Measurements from ENCODE around the gene TPRG1L.

TPRG1L gene

DNA sequence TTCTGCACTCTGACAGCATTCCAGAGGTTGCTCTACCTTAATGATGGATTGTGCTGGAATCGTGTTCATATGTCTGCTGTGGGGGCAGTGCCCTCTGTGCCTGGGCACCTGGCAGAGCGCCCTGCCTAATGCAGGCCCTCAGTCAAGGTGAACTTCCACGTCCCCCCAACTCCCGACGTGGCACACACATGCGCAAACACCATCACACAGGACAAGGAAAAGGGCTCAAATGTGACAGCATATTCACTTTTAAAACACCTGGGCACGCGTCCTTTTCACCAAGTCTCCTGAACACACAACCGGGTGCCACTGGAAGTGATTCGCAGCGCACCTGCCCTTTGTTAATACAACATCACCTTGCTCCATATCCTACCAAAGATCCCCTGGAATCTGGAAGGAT, 11.7 kb downstream of the TPRG1L start:
- Histone ChIP-seq H3K4me1 (ENCODE audit: control insufficient read depth, insufficient read depth, low read length) (no peaks in the 10 kb centered on the region), H3K27me3 (ENCODE audit: control insufficient read depth, insufficient read depth, low read length) (no peaks in the 10 kb centered on the region), H3K36me3 (ENCODE audit: control insufficient read depth, insufficient read depth, low read length) (peaks cover 4% of the 10 kb centered on the region), H3K4me3 (ENCODE audit: low read length) (no peak overlapping the region), H3K9me3 (ENCODE audit: control insufficient read depth, low read length) (no peaks in the 10 kb centered on the region), H3K9ac (ENCODE audit: low read length) (no peak overlapping the region)

GRCh38 chr1:3638027-3638426, 13.2 kb downstream of the TPRG1L start:
- peaks cover 4% of the 10 kb centered on the region for H3K36me3 ChIP-seq (ENCODE audit: control insufficient read depth, insufficient read depth, low read length)
- H3K9me3 ChIP-seq (ENCODE audit: control insufficient read depth, low read length): no peaks in the 10 kb centered on the region
- no peak overlapping the region for H3K9ac ChIP-seq (ENCODE audit: low read length)
- H3K27me3 ChIP-seq (ENCODE audit: control insufficient read depth, insufficient read depth, low read length): no peaks in the 10 kb centered on the region
- no peak overlapping the region for H3K4me3 ChIP-seq (ENCODE audit: low read length)
- H3K4me1 ChIP-seq (ENCODE audit: control insufficient read depth, insufficient read depth, low read length): no peaks in the 10 kb centered on the region

DNA sequence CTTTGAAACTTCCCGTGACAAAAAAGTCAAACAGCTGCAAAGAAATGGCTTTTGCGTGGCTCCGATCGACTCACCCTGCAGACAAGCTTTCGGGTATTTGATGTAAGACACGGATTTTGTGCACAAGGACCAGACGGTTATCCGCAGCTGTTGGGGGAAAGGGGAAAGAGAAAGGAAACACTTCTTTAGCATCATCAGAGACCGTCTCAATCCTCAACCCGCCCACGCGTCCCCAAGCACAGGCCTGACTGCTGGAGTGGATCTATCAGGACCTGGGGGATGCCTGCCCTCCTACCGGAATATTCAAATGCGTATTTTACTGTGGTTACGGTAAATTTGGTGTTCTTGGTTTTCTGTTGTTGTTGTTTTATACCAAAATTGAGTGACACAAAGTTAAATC, 13.9 kb downstream of the TPRG1L start:
- no peaks in the 10 kb centered on the region for H3K4me1 ChIP-seq (ENCODE audit: control insufficient read depth, insufficient read depth, low read length)
- H3K4me3 ChIP-seq (ENCODE audit: low read length): no peak overlapping the region
- peaks cover 4% of the 10 kb centered on the region for H3K36me3 ChIP-seq (ENCODE audit: control insufficient read depth, insufficient read depth, low read length)
- no peaks in the 10 kb centered on the region for H3K9me3 ChIP-seq (ENCODE audit: control insufficient read depth, low read length)
- no peaks in the 10 kb centered on the region for H3K27me3 ChIP-seq (ENCODE audit: control insufficient read depth, insufficient read depth, low read length)
- no peak overlapping the region for H3K9ac ChIP-seq (ENCODE audit: low read length)

- Histone ChIP-seq H3K27me3 (ENCODE audit: control insufficient read depth, insufficient read depth, low read length) (no peaks in the 10 kb centered on the region), H3K9ac (ENCODE audit: low read length) (no peak overlapping the region), H3K4me3 (ENCODE audit: low read length) (no peak overlapping the region), H3K4me1 (ENCODE audit: control insufficient read depth, insufficient read depth, low read length) (no peaks in the 10 kb centered on the region), H3K9me3 (ENCODE audit: control insufficient read depth, low read length) (no peaks in the 10 kb centered on the region), H3K36me3 (ENCODE audit: control insufficient read depth, insufficient read depth, low read length) (peaks cover 4% of the 10 kb centered on the region)
Observed at GRCh38 chr1:3639397-3639911, 14.6 kb downstream of the TPRG1L start.

DNA sequence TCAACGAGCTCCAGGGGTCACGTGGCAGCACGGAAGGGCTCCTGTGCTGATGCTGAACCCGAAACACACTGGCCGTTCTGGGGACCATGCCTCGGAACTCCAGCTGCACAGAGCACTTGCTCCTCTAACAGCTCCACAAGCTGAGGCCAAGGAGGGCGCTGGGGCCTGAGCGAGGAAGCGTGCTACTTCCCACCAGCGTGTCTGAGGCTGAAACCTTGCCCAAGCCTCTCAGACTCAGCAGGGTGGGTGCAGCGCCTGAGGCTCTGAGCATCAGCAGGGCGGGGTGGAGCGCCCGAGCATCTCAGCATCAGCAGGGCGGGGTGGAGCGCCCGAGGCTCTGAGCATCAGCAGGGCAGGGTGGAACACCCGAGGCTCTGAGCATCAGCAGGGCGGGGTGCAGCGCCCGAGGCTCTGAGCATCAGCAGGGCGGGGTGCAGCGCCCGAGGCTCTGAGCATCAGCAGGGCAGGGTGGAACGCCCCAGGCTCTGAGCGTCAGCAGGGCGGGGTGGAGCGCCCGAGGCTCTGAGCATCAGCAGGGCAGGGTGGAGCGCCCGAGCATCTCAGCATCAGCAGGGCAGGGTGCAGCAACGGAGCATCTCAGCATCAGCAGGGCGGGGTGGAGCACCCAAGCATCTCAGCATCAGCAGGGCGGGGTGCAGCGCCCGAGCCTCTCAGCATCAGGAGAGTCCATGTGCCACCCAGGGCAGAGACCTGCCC, 15.5 kb downstream of the TPRG1L start:
- Histone ChIP-seq H3K36me3 (ENCODE audit: control insufficient read depth, insufficient read depth, low read length) (peaks cover 4% of the 10 kb centered on the region), H3K4me3 (ENCODE audit: low read length) (no peak overlapping the region), H3K9ac (ENCODE audit: low read length) (no peak overlapping the region), H3K4me1 (ENCODE audit: control insufficient read depth, insufficient read depth, low read length) (no peaks in the 10 kb centered on the region), H3K27me3 (ENCODE audit: control insufficient read depth, insufficient read depth, low read length) (no peaks in the 10 kb centered on the region), H3K9me3 (ENCODE audit: control insufficient read depth, low read length) (no peaks in the 10 kb centered on the region)

DNA sequence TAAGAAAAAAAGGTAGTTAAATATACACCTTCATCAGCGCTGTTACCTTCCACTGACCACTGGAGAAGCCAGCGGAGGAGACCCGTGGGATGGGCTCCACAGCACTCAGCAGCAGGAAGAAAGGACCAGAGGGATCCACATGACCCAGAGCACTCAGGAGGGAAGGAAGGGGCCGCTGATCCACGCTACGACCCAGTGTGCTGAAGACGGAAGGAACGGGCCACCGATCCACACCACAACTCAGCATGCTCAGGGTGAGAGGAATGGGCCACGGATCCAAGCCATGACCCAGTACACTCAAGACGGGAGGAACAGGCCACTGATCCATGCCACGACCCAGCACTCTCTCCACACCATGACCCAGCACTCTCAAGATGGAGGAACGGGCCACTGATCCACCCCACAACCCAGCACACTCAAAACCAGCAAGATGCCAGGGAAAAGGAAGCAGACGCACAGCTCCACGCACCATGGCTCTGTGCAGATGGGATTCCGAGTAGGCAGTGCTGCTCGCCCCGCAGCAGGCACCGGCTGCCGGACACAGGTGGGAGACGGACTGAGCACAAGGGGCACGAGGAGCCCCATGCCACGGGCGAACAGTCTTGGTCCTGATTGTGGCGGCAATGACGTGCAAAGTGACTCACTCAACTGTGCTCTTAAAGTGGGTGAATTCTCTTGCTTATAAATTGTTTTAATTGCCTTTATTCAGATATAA, 16.4 kb downstream of the TPRG1L start:
- peaks cover 4% of the 10 kb centered on the region for H3K36me3 ChIP-seq (ENCODE audit: control insufficient read depth, insufficient read depth, low read length)
- H3K9me3 ChIP-seq (ENCODE audit: control insufficient read depth, low read length): no peaks in the 10 kb centered on the region
- H3K4me1 ChIP-seq (ENCODE audit: control insufficient read depth, insufficient read depth, low read length): no peaks in the 10 kb centered on the region
- H3K9ac ChIP-seq (ENCODE audit: low read length): no peak overlapping the region
- no peaks in the 10 kb centered on the region for H3K27me3 ChIP-seq (ENCODE audit: control insufficient read depth, insufficient read depth, low read length)
- H3K4me3 ChIP-seq (ENCODE audit: low read length): no peak overlapping the region

GRCh38 chr1:3641816-3642215, 17.0 kb downstream of the TPRG1L start:
- H3K9me3 ChIP-seq (ENCODE audit: control insufficient read depth, low read length): no peaks in the 10 kb centered on the region
- H3K36me3 ChIP-seq (ENCODE audit: control insufficient read depth, insufficient read depth, low read length): peaks cover 4% of the 10 kb centered on the region
- H3K9ac ChIP-seq (ENCODE audit: low read length): no peak overlapping the region
- no peaks in the 10 kb centered on the region for H3K4me1 ChIP-seq (ENCODE audit: control insufficient read depth, insufficient read depth, low read length)
- no peak overlapping the region for H3K4me3 ChIP-seq (ENCODE audit: low read length)
- H3K27me3 ChIP-seq (ENCODE audit: control insufficient read depth, insufficient read depth, low read length): no peaks in the 10 kb centered on the region

GRCh38 chr1:3642919-3643675, 18.3 kb downstream of the TPRG1L start:
- H3K27me3 ChIP-seq (ENCODE audit: control insufficient read depth, insufficient read depth, low read length): no peaks in the 10 kb centered on the region
- no peak overlapping the region for H3K9ac ChIP-seq (ENCODE audit: low read length)
- H3K9me3 ChIP-seq (ENCODE audit: control insufficient read depth, low read length): no peaks in the 10 kb centered on the region
- no peak overlapping the region for H3K4me3 ChIP-seq (ENCODE audit: low read length)
- peaks cover 4% of the 10 kb centered on the region for H3K36me3 ChIP-seq (ENCODE audit: control insufficient read depth, insufficient read depth, low read length)
- H3K4me1 ChIP-seq (ENCODE audit: control insufficient read depth, insufficient read depth, low read length): no peaks in the 10 kb centered on the region

DNA sequence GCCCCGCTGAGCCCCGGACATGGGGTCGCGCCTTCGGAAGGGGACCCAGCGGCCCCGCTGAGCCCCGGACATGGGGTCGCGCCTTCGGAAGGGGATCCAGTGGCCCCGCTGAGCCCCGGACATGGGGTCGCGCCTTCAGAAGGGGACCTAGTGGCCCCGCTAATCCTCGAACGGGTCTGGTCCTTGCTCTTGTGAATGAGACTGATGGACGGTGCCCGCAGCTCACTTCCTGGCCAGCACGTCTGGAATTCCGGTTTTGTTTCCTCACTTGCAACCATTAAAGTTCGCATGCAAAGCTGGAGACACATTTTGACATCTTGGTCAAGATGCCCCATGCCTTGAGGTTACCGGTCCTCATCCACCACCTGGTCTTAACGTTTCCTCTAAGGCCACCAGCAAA, 19.5 kb downstream of the TPRG1L start:
- Histone ChIP-seq H3K36me3 (ENCODE audit: control insufficient read depth, insufficient read depth, low read length) (peaks cover 4% of the 10 kb centered on the region), H3K9ac (ENCODE audit: low read length) (no peak overlapping the region), H3K4me3 (ENCODE audit: low read length) (no peak overlapping the region), H3K4me1 (ENCODE audit: control insufficient read depth, insufficient read depth, low read length) (peaks cover 10% of the 10 kb centered on the region), H3K27me3 (ENCODE audit: control insufficient read depth, insufficient read depth, low read length) (no peaks in the 10 kb centered on the region), H3K9me3 (ENCODE audit: control insufficient read depth, low read length) (no peaks in the 10 kb centered on the region)

- peaks cover 2% of the 10 kb centered on the region for H3K27me3 ChIP-seq (ENCODE audit: control insufficient read depth, insufficient read depth, low read length)
- H3K36me3 ChIP-seq (ENCODE audit: control insufficient read depth, insufficient read depth, low read length): peaks cover under 1% of the 10 kb centered on the region
- no peak overlapping the region for H3K4me3 ChIP-seq (ENCODE audit: low read length)
- peaks cover 13% of the 10 kb centered on the region for H3K4me1 ChIP-seq (ENCODE audit: control insufficient read depth, insufficient read depth, low read length)
- no peak overlapping the region for H3K9ac ChIP-seq (ENCODE audit: low read length)
- no peaks in the 10 kb centered on the region for H3K9me3 ChIP-seq (ENCODE audit: control insufficient read depth, low read length)
Observed at GRCh38 chr1:3645247-3645646, 20.4 kb downstream of the TPRG1L start.

DNA sequence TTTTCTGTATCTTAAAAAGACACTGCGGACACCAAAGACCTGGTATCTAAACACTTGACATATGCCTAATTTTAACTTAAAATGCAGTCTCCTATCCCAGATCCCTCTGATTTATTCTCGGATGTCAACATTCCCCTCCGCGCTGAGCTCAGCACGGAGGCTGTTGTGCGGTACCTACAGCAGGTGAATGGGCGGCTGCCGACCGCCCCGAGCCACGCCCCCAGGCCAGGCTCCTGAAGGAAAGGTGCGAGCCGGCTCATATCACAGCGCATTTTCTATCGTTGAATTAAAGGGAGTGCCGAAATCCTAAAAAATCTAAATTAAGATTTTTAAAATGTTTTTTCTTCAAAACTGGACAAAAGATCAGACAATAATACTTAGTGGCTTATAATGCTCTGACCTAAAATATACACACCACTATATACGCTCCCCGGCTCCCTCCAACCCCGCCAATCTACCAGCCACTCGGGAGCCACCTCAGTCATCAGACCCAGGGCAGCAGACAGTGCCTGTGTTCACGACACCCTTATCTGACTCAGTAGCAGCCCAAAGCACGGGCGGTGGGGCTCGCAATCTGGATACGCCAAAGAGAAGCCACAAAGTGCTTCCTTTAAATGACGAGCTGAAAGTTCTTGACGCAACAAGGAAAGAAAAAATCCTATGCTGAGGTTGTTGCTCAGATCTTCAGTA, 21.0 kb downstream of the TPRG1L start:
- no peaks in the 10 kb centered on the region for H3K9me3 ChIP-seq (ENCODE audit: control insufficient read depth, low read length)
- peaks cover 13% of the 10 kb centered on the region for H3K4me1 ChIP-seq (ENCODE audit: control insufficient read depth, insufficient read depth, low read length)
- H3K4me3 ChIP-seq (ENCODE audit: low read length): no peak overlapping the region
- no peaks in the 10 kb centered on the region for H3K36me3 ChIP-seq (ENCODE audit: control insufficient read depth, insufficient read depth, low read length)
- peaks cover 8% of the 10 kb centered on the region for H3K27me3 ChIP-seq (ENCODE audit: control insufficient read depth, insufficient read depth, low read length)
- H3K9ac ChIP-seq (ENCODE audit: low read length): no peak overlapping the region
